GM19035 (cell line): Measurements from ENCODE around the gene MUC20.
"Not testable (repeated sequence)": the region's sequence is repeated elsewhere in the genome, so short reads cannot be mapped to it uniquely, and the experiment has no call there.

Source experiments
- ATAC-seq: cut with Tn5 transposase; IDR thresholded peaks from one replicate; pipeline ENCODE4 v1.9.1; 2021; ENCODE audit not compliant: unreplicated experiment

MUC20 gene

GRCh38 chr3:195769551-195769950 lies 48.8 kb downstream of the MUC20 start:
- no peak for ATAC-seq

DNA sequence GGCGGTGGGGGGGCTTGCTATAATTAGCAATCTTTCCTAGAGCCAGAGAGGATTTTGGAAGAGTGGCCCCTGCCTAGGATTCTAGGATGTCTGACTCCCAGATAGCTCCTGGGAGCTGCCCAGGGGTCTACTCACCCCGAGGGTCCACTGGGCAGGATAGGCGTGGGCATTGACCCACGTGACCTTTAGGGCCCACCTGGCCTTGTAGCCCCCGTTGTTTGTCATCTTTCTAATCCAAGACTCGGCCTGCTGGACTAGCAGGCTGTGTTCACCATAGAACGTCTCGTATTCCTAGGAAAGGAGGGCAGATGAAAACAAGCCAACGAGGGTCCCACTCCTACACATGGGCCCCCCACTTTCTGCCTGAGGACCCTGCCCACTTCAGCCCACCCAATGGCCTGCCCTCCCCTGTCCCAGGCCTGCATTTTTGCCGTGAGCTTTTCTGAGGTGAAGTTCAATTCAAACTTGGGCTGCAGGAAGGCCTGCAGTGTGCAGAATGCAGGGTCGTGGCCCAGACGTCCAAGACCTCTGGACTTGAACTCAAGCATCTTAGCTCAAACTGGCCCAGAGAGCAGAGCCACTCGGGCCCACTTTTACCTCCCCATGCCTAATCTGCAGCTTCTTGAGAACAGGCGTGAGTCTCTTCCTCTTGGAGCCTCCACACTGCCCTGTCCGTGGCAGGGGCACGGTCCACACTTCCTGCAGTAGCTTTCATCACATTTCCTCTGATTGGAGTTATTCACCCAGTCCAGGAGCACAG lies 49.5 kb downstream of the MUC20 start:
- ATAC-seq: no peak

- not testable (repeated sequence) for ATAC-seq
Observed at GRCh38 chr3:195770841-195771645, 50.3 kb downstream of the MUC20 start.

- ATAC-seq: no peak
Observed at GRCh38 chr3:195771646-195772300, 51.0 kb downstream of the MUC20 start.

DNA sequence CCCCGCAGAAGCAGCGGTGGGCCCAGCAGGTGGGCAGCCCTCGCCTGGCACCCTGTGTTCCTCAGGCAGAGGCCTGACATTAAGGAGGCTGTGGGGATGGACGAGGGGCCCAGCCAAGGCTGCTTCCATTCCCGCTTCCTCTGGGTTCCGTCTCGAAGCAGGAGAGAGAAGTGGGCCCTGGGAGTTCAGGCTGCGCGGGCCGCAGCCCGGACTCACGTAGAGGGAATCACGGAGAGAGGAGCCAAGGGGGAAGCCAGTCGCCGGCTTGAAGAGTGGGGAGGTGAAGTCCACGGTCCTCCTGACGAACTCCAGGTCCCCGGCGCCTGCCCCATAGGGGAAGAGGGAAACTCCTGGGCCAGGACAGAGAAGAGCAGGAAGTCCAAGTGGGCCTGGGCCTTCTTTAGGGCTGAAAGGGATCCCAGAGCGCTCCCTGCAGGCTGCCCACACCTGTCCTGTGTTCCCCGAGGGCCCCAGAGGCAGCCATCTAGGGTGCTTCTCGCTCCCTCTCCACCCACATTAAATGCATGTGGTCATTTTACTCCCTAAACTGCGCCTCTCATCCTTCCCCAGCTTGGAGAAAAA lies 53.3 kb downstream of the MUC20 start:
- ATAC-seq: no peak

- ATAC-seq: no peak
Observed at GRCh38 chr3:195774917-195775316, 54.1 kb downstream of the MUC20 start.

DNA sequence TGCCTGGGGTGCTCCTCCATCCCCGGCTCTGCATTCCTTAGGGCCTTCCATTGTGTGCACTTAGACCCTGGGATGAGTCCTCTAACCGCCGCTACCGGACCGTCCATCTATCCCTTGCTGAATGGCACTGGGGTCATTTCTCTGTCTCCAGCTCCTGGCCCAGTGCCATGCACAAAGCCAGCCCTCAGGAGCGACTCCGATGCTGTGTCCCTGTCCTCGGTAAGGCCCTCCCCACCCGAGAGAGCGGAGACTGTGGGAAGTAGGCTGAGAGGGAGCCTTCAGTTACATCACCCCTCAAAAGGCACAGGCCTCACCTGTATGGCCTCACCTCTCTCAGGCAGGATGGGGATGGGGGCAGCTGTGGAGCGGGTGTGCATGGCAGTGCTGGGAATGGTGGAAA lies 57.2 kb downstream of the MUC20 start:
- ATAC-seq: no peak

- not testable (repeated sequence) for ATAC-seq
Observed at GRCh38 chr3:195781236-195781635, 60.5 kb downstream of the MUC20 start.
